Measurements from ENCODE around the gene DEAF1.

DNA sequence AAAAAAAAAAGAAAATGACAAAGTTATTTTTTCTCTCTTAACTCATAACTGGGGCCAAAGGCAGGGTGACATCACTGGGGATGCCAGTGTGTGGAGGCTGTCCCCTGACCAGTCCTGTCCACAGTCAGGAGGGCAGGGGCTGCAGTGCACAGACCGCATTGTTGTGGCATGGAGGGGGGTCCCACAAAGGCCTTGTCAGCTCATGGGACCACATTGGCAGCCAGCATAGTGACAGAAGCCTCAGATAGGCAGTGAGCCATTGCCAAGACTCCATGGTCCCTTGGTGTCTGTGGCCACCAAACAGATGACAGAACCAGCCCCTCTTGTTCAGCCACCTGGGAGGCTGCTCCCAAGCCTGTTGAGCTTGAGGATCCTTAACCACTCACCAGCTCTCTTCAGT is 4.7 kb upstream of the DEAF1 start:
- TF ChIP-seq, protein P1, sequence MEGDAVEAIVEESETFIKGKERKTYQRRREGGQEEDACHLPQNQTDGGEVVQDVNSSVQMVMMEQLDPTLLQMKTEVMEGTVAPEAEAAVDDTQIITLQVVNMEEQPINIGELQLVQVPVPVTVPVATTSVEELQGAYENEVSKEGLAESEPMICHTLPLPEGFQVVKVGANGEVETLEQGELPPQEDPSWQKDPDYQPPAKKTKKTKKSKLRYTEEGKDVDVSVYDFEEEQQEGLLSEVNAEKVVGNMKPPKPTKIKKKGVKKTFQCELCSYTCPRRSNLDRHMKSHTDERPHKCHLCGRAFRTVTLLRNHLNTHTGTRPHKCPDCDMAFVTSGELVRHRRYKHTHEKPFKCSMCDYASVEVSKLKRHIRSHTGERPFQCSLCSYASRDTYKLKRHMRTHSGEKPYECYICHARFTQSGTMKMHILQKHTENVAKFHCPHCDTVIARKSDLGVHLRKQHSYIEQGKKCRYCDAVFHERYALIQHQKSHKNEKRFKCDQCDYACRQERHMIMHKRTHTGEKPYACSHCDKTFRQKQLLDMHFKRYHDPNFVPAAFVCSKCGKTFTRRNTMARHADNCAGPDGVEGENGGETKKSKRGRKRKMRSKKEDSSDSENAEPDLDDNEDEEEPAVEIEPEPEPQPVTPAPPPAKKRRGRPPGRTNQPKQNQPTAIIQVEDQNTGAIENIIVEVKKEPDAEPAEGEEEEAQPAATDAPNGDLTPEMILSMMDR (conservative IDR thresholded peaks at IDR 0.05; ENCODE audit: low read length): no peak
- no peak for TF ChIP-seq EZH2phosphoT487 (IDR thresholded peaks at IDR 0.05; ENCODE audit: borderline replicate concordance)
